ENCODE measurements around the gene PLXNA2.

The PLXNA2 gene

GRCh38 chr1:208084220-208084619, 160.0 kb downstream of the PLXNA2 start:
- H3K4me1 ChIP-seq (ENCODE audit: insufficient read depth, low read length), result no peaks in the 10 kb centered on the region; the same call in 1 of the 2 replicates
- H3K27ac ChIP-seq (ENCODE audit: low read length), result no peak overlapping the region
- no peak overlapping the region for H3K4me3 ChIP-seq (ENCODE audit: low read length)
- no peaks in the 10 kb centered on the region for H3K9me3 ChIP-seq (ENCODE audit: insufficient read depth, low read depth, low read length)
- H3K36me3 ChIP-seq (ENCODE audit: insufficient read depth, low read depth, low read length), result no peaks in the 10 kb centered on the region
- H3K9ac ChIP-seq (ENCODE audit: low read depth, low read length), result no peak overlapping the region
- H3K27me3 ChIP-seq (ENCODE audit: insufficient read depth, low read length), result peaks cover 38% of the 10 kb centered on the region

- Histone ChIP-seq H3K4me3 (ENCODE audit: low read length) (no peak overlapping the region), H3K36me3 (ENCODE audit: insufficient read depth, low read depth, low read length) (no peaks in the 10 kb centered on the region), H3K27ac (ENCODE audit: low read length) (no peak overlapping the region), H3K9me3 (ENCODE audit: insufficient read depth, low read depth, low read length) (no peaks in the 10 kb centered on the region), H3K27me3 (ENCODE audit: insufficient read depth, low read length) (peaks cover 38% of the 10 kb centered on the region), H3K9ac (ENCODE audit: low read depth, low read length) (no peak overlapping the region), H3K4me1 (ENCODE audit: insufficient read depth, low read length) (no peaks in the 10 kb centered on the region; the same call in 1 of the 2 replicates)
Observed at GRCh38 chr1:208083715-208084085, 160.5 kb downstream of the PLXNA2 start.

GRCh38 chr1:208083016-208083714, 161.0 kb downstream of the PLXNA2 start:
- Histone ChIP-seq H3K4me1 (ENCODE audit: insufficient read depth, low read length) (no peaks in the 10 kb centered on the region; the same call in 1 of the 2 replicates), H3K27ac (ENCODE audit: low read length) (no peak overlapping the region), H3K4me3 (ENCODE audit: low read length) (no peak overlapping the region), H3K9ac (ENCODE audit: low read depth, low read length) (no peak overlapping the region), H3K36me3 (ENCODE audit: insufficient read depth, low read depth, low read length) (no peaks in the 10 kb centered on the region), H3K9me3 (ENCODE audit: insufficient read depth, low read depth, low read length) (no peaks in the 10 kb centered on the region), H3K27me3 (ENCODE audit: insufficient read depth, low read length) (peaks cover 38% of the 10 kb centered on the region)

GRCh38 chr1:208081972-208082371, 162.2 kb downstream of the PLXNA2 start:
- H3K9ac ChIP-seq (ENCODE audit: low read depth, low read length), result no peak overlapping the region
- no peak overlapping the region for H3K4me3 ChIP-seq (ENCODE audit: low read length)
- peaks cover under 1% of the 10 kb centered on the region; the same call in 1 of the 2 replicates for H3K4me1 ChIP-seq (ENCODE audit: insufficient read depth, low read length)
- no peak overlapping the region for H3K27ac ChIP-seq (ENCODE audit: low read length)
- H3K36me3 ChIP-seq (ENCODE audit: insufficient read depth, low read depth, low read length), result no peaks in the 10 kb centered on the region
- no peaks in the 10 kb centered on the region for H3K9me3 ChIP-seq (ENCODE audit: insufficient read depth, low read depth, low read length)
- peaks cover 38% of the 10 kb centered on the region for H3K27me3 ChIP-seq (ENCODE audit: insufficient read depth, low read length)

- Histone ChIP-seq H3K9ac (ENCODE audit: low read depth, low read length) (no peak overlapping the region), H3K27me3 (ENCODE audit: insufficient read depth, low read length) (peaks cover 38% of the 10 kb centered on the region), H3K4me3 (ENCODE audit: low read length) (no peak overlapping the region), H3K27ac (ENCODE audit: low read length) (no peak overlapping the region), H3K4me1 (ENCODE audit: insufficient read depth, low read length) (peaks cover 3% of the 10 kb centered on the region; the same call in 1 of the 2 replicates), H3K36me3 (ENCODE audit: insufficient read depth, low read depth, low read length) (no peaks in the 10 kb centered on the region), H3K9me3 (ENCODE audit: insufficient read depth, low read depth, low read length) (no peaks in the 10 kb centered on the region)
Observed at GRCh38 chr1:208080396-208081286, 163.5 kb downstream of the PLXNA2 start.

- Histone ChIP-seq H3K4me1 (ENCODE audit: insufficient read depth, low read length) (peaks cover 3% of the 10 kb centered on the region; the same call in 1 of the 2 replicates), H3K27ac (ENCODE audit: low read length) (no peak overlapping the region), H3K9ac (ENCODE audit: low read depth, low read length) (no peak overlapping the region), H3K9me3 (ENCODE audit: insufficient read depth, low read depth, low read length) (no peaks in the 10 kb centered on the region), H3K4me3 (ENCODE audit: low read length) (no peak overlapping the region), H3K27me3 (ENCODE audit: insufficient read depth, low read length) (peaks cover 38% of the 10 kb centered on the region), H3K36me3 (ENCODE audit: insufficient read depth, low read depth, low read length) (no peaks in the 10 kb centered on the region)
Observed at GRCh38 chr1:208079161-208079560, 165.0 kb downstream of the PLXNA2 start.

GRCh38 chr1:208078752-208079151, 165.4 kb downstream of the PLXNA2 start:
- H3K9ac ChIP-seq (ENCODE audit: low read depth, low read length), result no peak overlapping the region
- no peak overlapping the region for H3K4me3 ChIP-seq (ENCODE audit: low read length)
- peaks cover 3% of the 10 kb centered on the region; the same call in 1 of the 2 replicates for H3K4me1 ChIP-seq (ENCODE audit: insufficient read depth, low read length)
- H3K27me3 ChIP-seq (ENCODE audit: insufficient read depth, low read length), result peaks cover 38% of the 10 kb centered on the region
- no peaks in the 10 kb centered on the region for H3K9me3 ChIP-seq (ENCODE audit: insufficient read depth, low read depth, low read length)
- no peaks in the 10 kb centered on the region for H3K36me3 ChIP-seq (ENCODE audit: insufficient read depth, low read depth, low read length)
- H3K27ac ChIP-seq (ENCODE audit: low read length), result no peak overlapping the region

GRCh38 chr1:208077232-208078075, 166.7 kb downstream of the PLXNA2 start:
- H3K27ac ChIP-seq (ENCODE audit: low read length), result no peak overlapping the region
- H3K27me3 ChIP-seq (ENCODE audit: insufficient read depth, low read length), result peaks cover 27% of the 10 kb centered on the region
- no peaks in the 10 kb centered on the region for H3K36me3 ChIP-seq (ENCODE audit: insufficient read depth, low read depth, low read length)
- no peaks in the 10 kb centered on the region for H3K9me3 ChIP-seq (ENCODE audit: insufficient read depth, low read depth, low read length)
- peaks cover 3% of the 10 kb centered on the region; the same call in 1 of the 2 replicates for H3K4me1 ChIP-seq (ENCODE audit: insufficient read depth, low read length)
- H3K4me3 ChIP-seq (ENCODE audit: low read length), result no peak overlapping the region
- H3K9ac ChIP-seq (ENCODE audit: low read depth, low read length), result no peak overlapping the region

GRCh38 chr1:208074353-208074752, 169.8 kb downstream of the PLXNA2 start:
- Histone ChIP-seq H3K27me3 (ENCODE audit: insufficient read depth, low read length) (no peaks in the 10 kb centered on the region), H3K4me1 (ENCODE audit: insufficient read depth, low read length) (peaks cover 3% of the 10 kb centered on the region; the same call in 1 of the 2 replicates), H3K27ac (ENCODE audit: low read length) (no peak overlapping the region), H3K9ac (ENCODE audit: low read depth, low read length) (no peak overlapping the region), H3K9me3 (ENCODE audit: insufficient read depth, low read depth, low read length) (no peaks in the 10 kb centered on the region), H3K36me3 (ENCODE audit: insufficient read depth, low read depth, low read length) (no peaks in the 10 kb centered on the region), H3K4me3 (ENCODE audit: low read length) (no peak overlapping the region)

- no peaks in the 10 kb centered on the region for H3K36me3 ChIP-seq (ENCODE audit: insufficient read depth, low read depth, low read length)
Observed at GRCh38 chr1:208071435-208072031, 172.7 kb downstream of the PLXNA2 start.

GRCh38 chr1:208069908-208070307, 174.3 kb downstream of the PLXNA2 start:
- H3K4me3 ChIP-seq (ENCODE audit: low read length), result no peak overlapping the region
- H3K27me3 ChIP-seq (ENCODE audit: insufficient read depth, low read length), result no peaks in the 10 kb centered on the region
- H3K9me3 ChIP-seq (ENCODE audit: insufficient read depth, low read depth, low read length), result no peaks in the 10 kb centered on the region
- H3K4me1 ChIP-seq (ENCODE audit: insufficient read depth, low read length), result no peaks in the 10 kb centered on the region
- no peaks in the 10 kb centered on the region for H3K36me3 ChIP-seq (ENCODE audit: insufficient read depth, low read depth, low read length)
- no peak overlapping the region for H3K27ac ChIP-seq (ENCODE audit: low read length)
- H3K9ac ChIP-seq (ENCODE audit: low read depth, low read length), result no peak overlapping the region

More at GRCh38 chr1:208071435-208072031, 172.7 kb downstream of the PLXNA2 start:
- Histone ChIP-seq H3K27ac (ENCODE audit: low read length) (no peak overlapping the region), H3K9ac (ENCODE audit: low read depth, low read length) (no peak overlapping the region), H3K4me1 (ENCODE audit: insufficient read depth, low read length) (no peaks in the 10 kb centered on the region), H3K9me3 (ENCODE audit: insufficient read depth, low read depth, low read length) (no peaks in the 10 kb centered on the region), H3K27me3 (ENCODE audit: insufficient read depth, low read length) (no peaks in the 10 kb centered on the region), H3K4me3 (ENCODE audit: low read length) (no peak overlapping the region)

Data from iPS-20b (cell line).